HS-27A (cell line): Measurements from ENCODE around the gene TOGARAM1.

Experiments used
- DNase-seq: peaks from one replicate; pipeline ENCODE4 v3.0.0-alpha.2; 2012; ENCODE audit warnings: low read depth, missing footprints

The TOGARAM1 gene

GRCh38 chr14:44962334-44963043 lies 499 bp downstream of the TOGARAM1 start:
- no peak for DNase-seq

- DNase-seq, result no peak
Measured at GRCh38 chr14:44963044-44963528, 1.1 kb downstream of the TOGARAM1 start.

GRCh38 chr14:44963775-44964380 lies 1.9 kb downstream of the TOGARAM1 start:
- DNase-seq, result no peak

- no peak for DNase-seq
Measured at GRCh38 chr14:44966601-44967336, 4.8 kb downstream of the TOGARAM1 start.

- no peak for DNase-seq
Measured at GRCh38 chr14:44968714-44969113, 6.7 kb downstream of the TOGARAM1 start.

GRCh38 chr14:44970907-44971306 lies 8.9 kb downstream of the TOGARAM1 start:
- DNase-seq, result no peak

- no peak for DNase-seq
Measured at GRCh38 chr14:44971459-44971858, 9.5 kb downstream of the TOGARAM1 start.

- DNase-seq, result no peak
Measured at GRCh38 chr14:44979273-44979672, 17.3 kb downstream of the TOGARAM1 start.

- DNase-seq, result no peak
Measured at GRCh38 chr14:44979740-44980356, 17.9 kb downstream of the TOGARAM1 start.

GRCh38 chr14:44981198-44981597 lies 19.2 kb downstream of the TOGARAM1 start:
- DNase-seq, result no peak

GRCh38 chr14:44982594-44982993 lies 20.6 kb downstream of the TOGARAM1 start:
- no peak for DNase-seq

- DNase-seq, result no peak
Measured at GRCh38 chr14:44988694-44989093, 26.7 kb downstream of the TOGARAM1 start.

- no peak for DNase-seq
Measured at GRCh38 chr14:44989497-44990440, 27.8 kb downstream of the TOGARAM1 start.

GRCh38 chr14:44990533-44990932 lies 28.5 kb downstream of the TOGARAM1 start:
- DNase-seq, result no peak

GRCh38 chr14:44995196-44995595 lies 33.2 kb downstream of the TOGARAM1 start:
- no peak for DNase-seq

GRCh38 chr14:44995770-44996294 lies 33.8 kb downstream of the TOGARAM1 start:
- no peak for DNase-seq

GRCh38 chr14:45003924-45004323 lies 41.9 kb downstream of the TOGARAM1 start:
- no peak for DNase-seq

GRCh38 chr14:45015133-45015532 lies 53.1 kb downstream of the TOGARAM1 start:
- no peak for DNase-seq

GRCh38 chr14:45028107-45028626 lies 66.2 kb downstream of the TOGARAM1 start:
- no peak for DNase-seq

- DNase-seq, result no peak
Measured at GRCh38 chr14:45034730-45035129, 72.7 kb downstream of the TOGARAM1 start.

- no peak for DNase-seq
Measured at GRCh38 chr14:45038256-45038655, 76.3 kb downstream of the TOGARAM1 start.
